SIG-M5 (cell line): ENCODE results near the gene GNL3.
"Not testable (repeated sequence)": the region's sequence is repeated elsewhere in the genome, so short reads cannot be mapped to it uniquely, and the experiment has no call there.

ENCODE experiments used
- DNase-seq: peaks from one replicate; lab custom pipeline; 2025; lab: John Stamatoyannopoulos, UW

Gene GNL3, protein sequence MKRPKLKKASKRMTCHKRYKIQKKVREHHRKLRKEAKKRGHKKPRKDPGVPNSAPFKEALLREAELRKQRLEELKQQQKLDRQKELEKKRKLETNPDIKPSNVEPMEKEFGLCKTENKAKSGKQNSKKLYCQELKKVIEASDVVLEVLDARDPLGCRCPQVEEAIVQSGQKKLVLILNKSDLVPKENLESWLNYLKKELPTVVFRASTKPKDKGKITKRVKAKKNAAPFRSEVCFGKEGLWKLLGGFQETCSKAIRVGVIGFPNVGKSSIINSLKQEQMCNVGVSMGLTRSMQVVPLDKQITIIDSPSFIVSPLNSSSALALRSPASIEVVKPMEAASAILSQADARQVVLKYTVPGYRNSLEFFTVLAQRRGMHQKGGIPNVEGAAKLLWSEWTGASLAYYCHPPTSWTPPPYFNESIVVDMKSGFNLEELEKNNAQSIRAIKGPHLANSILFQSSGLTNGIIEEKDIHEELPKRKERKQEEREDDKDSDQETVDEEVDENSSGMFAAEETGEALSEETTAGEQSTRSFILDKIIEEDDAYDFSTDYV

DNA sequence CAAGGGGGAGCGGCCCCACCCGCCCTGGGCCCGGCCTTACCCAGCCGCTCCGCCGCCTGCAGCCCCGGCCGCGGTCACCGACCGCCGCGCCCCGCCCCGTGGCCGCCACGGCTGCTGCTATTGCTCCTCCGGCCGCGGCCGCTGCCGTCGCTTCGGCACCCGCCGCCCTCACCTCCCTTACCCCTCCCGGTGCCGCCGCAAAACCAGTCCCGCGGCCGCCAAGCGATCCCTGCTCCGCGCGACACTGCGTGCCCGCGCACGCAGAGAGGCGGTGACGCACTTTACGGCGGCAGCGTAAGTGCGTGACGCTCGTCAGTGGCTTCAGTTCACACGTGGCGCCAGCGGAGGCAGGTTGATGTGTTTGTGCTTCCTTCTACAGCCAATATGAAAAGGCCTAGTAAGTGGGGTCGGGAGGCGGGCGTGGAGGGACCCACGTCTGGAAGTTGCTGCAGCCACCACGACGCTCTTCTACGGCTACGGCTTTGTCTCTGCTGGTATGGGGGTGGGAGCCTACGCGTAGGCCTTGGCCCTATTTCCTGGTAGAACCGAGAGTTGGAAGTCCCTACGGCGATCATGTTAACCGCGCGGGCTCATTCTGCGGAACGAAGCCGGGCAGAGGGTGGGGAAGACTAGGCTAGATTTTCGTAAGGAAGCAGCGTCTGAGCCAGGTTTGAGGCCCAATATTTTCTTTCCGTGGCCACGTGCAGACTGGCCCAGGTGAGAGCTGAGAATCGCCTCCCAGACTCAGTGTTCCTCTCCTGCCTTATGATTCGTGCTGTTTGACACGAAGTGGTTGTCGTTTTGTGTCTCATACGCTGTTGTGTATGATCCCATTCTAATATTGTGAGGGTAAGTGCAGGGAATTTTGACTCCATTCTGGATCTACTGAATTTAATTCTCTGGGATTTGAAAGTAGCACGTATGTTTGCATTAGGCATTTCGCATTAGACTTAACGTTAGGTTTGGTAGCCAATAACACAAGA is at the start of gene GNL3, which contains the start of gene PBRM1:
Gene GNL3, plus strand, starts transcription at position 324 of the 983 bp plus-strand sequence. Its CDS starts 61 bp downstream, at position 385.
Gene PBRM1, minus strand, starts transcription at position 205 of the 983 bp plus-strand sequence.
- peak; percentile 76 for DNase-seq

DNA sequence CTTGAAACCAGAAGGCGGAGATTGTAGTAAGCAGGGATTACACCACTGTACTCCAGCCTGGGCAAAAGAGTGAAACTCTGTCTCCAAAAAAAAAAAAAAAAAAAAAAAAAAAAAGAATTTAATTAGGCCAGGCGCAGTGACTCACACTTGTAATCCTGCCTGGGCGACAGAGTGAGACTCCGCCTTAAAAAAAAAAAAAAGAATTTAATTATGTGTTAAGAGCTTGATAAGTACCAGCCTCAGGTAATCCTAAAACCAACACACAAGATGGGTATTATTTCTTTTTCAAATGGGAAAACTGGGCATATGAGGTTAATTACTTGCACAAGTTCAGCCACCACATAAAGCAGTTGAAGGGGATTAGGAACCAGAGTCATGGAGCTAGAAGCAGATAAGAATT is 49.2 kb upstream of the GNL3 start:
- DNase-seq: no peak

DNA sequence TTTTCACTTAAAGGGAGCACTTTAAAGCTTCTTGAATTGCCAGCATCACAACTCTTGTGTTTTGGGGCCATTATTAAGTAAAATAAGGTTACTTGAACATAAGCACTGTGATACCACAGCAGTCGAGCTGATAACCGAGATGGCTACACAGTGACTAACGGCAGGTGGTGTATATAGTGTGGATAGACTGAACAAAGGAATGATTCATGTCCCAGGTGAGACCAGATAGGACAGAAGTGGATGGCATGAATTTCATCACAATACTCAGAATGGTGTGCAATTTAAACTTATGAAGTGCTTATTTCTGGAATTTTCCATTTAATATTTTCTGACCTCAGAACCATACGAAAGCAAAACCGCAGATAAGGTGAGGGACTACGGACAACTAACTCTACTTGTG is 40.3 kb upstream of the GNL3 start:
- DNase-seq: no peak

DNA sequence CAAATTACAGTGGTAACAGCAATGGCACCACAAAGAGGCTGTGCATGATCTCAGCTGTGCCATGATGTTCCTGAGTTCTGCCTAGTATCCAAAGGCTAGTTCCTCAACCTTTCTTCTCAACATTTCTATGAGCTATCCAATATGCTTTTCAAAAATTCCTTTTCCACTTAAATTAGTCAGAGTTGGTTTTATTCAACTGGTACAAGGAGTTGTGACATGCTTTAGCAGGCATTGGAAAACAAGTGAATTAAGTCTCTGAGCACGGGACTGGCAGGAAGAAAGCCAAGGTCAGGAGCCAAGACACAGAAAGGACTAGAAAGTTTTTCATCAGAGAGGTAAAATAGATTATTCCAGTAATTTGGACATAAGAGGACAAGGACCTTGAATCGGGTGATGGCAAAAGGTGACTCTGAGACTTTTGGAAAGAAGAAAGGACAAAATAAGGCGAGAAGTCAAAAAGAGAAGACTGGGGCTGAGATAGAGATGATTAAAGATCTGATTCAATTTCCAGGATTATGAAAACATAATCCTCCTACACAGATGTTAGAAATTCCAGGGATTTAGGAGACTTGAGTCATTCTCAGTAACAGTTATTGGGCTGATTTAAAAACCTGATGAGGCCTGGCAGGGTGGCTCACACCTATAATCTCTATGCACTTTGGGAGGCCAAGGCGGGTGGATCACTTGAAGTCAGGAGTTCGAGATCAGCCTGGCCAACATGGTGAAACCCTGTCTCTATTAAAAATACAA is 36.2 kb upstream of the GNL3 start:
- DNase-seq: no peak

DNA sequence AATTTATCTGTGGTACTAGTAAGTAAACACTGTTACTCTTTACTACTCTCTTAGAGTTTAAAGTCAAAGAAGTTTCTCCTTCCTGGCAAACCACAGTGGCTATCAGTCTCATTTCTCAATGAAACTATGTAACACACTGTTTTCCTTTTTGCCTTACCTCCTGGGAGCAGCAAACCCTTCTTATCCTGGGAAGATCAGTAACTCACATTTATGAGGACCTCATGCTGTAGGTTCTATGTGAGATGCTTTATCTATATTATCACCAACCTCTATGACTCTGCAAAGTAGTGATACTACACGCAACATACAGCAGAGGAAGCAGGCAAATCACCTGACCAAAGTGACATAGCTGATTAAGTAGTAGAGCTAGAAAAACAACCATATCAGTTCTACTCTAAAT is 35.4 kb upstream of the GNL3 start:
- no peak for DNase-seq

DNA sequence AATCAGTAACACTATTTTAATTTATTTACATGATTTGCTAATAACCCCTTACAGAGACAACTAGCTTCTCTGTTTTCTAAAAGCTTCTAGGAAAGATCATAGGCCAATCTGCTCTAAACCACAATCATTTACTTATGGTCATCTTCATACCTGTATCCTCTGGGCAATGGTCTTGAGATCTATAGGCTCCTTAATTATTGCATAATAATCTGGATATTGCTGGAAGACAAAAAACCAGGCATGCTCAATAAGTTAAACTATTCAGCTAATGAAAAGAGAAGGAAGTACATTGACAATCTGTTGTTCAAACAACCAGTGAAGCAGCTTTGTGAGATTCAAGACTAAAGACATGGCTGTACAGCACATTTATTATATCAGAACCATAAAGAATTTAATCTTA is 34.2 kb upstream of the GNL3 start:
- no peak for DNase-seq

DNA sequence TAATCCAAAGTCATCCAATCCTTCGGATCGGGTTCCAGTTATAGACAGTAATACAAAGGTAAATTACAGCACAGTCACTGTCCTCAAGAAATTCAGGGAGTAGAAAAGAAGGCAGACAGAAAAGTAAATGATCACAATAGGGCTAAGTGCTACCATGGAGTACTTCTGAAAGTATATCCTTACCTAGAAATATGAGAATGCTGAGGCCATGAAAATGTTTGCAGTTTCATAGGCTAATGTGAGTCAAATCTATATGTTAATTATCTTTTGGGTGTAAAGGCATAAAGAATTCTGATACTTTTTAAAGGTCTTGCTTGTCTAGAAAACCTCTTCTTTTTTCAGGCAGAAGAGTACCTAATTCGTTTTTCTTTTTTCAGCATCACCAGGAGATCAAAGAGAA is 29.9 kb upstream of the GNL3 start:
- no peak for DNase-seq

DNA sequence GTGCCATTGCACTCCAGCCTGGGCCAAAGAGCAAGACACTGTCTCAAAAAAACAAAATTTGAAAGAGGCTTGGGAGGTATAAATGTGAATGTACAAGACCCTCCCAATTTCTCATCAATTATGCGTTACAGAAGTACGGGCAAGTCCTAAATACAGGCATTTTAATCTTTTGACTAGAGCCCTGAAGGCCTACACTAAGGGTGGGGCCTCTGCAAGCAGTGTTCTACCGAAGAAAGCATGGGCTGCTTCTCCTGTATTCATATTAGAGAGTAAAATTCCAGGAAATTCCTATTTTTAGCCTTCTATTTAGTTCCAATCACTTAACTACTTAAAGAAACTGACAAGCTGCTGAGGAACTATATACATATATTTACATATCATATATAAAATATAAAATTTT is 25.8 kb upstream of the GNL3 start:
- DNase-seq: no peak

DNA sequence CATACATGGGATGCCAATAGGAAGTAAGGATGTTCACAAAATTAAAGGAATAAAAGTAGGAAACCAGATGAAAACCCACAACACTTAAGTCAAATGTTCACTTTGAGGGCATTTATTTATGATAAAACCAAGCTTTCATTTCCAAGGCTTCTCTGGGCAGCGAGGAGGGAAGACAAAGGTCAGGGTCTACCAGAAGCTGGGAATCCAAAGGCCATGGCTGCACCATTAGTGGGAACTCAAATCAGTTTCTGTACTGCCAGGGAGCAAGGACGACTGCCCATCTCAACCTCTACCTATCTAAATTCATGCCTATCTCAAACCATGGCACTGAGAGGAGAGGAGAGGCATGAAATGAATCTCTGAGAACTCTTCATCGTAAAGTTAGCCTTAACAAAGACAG is 22.7 kb upstream of the GNL3 start:
- DNase-seq: no peak

DNA sequence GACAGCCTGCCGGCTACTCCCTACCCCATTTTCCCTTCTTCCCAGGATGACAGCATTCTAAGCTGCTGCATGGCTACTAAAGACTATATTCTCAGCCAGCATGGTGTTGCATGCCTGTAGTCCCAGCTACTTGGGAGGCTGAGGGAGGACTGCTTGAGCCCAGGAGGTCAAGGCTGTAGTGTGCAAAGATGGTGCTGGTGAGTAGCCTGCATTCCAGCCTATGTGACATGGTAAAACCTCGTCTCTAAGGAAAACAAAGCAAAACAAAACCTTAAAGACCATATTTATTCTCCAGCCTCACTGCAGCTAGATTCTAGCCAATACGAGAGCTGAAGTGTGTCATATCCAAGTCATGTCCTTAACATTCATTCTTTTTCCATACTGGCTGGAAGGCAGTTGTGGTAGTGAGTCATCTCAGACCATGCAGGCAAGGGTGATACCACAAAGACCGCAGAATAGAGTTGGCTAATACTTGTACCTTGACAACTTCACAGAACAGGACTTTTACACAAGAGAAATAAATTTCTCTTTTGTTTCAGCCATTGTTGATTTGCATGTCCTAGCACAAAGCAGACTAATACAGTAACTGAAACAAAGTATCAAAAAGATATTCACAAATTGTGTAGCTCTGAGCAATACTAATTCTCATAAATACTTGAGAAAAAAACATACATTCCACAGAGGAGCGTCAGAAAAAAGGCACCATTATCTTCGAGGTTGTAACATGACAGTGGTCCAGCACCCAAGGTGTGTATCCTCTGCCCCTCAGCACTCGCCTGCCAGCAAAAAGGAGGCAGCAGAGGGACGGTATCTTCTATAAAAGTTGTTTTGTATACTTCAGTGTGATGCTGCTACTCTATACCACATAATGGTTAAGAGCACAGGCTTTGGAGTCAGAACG is 15.0 kb upstream of the GNL3 start:
- peak; percentile 98 for DNase-seq

DNA sequence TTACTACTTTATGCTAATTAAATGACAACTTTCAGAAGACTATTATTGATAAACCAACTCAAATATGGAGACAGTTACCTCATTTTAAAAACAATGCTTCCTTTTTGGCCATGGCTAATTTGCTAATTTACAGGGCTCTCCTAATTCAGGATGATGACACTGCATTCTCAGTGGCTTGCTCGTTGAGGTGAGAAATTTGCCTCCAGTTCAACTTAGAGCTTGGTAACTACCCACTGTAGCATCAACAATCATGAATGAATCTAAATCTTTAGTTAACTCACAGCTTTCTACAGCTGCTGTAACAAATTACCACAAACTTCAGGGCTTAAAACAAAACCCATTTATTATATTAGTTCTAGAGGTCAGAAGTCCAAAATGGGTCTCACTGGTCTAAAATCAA is 14.2 kb upstream of the GNL3 start:
- no peak for DNase-seq

DNA sequence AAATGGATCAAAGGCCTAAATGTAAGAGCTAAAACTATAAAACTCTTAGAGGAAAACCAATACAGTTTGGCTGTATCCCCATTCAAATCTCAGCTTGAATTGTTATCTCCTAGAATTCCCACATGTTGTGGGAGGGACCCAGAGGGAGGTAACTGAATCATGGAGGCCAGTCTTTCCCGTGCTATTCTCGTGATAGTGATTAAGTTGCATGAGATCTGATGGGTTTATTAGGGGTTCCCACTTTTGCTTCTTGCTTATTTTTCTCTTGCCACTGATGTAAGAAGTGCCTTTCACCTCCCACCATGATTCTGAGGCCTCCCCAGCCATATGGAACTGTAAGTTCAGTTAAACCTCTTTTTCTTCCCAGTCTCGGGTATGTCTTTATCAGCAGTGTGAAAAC is 9.6 kb upstream of the GNL3 start:
- not testable (repeated sequence) for DNase-seq

DNA sequence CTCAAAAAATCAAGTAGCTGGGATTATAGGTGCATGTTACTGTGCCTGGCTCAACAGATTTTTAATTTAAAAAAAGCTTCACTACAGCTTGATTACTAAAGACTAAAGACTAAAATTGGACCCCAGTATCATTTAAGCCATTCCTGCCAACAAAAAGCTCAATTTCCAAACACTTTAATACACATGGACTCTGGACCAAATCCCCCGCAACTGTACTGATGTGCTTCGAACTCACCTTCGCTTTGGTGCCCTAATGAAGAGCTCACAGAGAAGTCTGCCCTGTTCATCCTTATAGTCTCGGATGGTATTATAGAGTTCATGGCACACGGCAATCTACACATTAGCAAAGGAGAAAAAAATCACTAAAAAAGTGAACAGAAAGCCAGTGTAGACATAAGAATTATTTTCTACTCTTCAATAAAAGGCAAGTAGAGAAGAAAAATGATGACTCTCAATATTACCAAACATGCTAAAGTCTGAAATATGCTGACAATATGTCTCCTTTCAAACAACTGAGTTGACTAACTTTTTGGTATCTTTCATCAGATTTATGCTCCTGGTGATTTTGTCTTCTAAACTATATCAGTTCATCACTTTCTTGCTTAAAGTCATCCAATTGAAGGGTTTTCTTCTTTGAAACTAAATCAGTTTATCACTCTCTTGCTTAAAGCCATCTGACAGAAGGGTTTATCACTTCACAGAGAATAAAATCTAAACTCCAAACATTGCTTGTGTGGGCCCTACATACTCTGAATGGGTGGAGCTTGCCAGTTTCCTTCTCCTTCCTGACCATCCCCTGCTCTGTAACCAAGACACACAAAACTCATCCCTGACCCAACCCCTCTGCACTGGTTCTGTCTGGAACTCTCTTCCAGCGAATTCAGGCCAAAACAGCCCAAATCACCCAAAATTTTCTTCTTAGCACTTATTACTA is 7.3 kb upstream of the GNL3 start:
- no peak for DNase-seq

DNA sequence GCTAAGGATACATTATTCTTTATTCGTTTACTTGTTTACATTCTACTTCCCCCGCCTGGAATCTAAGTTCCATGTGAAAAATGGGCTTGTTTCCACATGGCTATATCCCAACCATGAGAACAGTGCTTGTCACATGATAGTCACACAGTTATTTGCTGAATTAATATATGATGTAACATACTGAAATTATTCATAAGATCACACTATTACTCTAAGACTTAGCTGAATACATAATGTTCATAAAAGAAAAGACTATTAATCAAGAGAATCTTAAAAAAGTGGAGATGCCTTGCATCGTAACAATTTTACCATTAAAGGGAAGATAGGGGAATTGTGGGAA is 6.7 kb upstream of the GNL3 start:
- no peak for DNase-seq

DNA sequence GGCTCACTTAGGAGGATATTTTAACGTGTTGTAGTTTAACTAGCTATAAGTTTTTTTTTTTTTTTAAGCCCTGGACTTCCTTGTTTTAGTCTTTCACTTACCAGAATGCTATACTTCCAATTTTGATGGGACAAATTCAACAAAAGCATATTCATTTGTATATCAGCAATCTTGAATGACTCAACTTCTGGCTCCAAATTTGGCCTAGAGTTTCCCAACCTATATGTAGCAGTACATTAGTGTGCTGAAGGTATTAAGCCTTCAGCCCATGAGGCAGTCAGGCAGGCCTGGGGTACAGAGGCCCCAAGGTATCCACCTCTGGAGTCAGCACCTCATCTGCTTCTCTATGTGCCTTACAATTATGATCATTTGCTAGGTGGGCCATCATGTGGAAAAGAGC is 6.0 kb upstream of the GNL3 start:
- no peak for DNase-seq

DNA sequence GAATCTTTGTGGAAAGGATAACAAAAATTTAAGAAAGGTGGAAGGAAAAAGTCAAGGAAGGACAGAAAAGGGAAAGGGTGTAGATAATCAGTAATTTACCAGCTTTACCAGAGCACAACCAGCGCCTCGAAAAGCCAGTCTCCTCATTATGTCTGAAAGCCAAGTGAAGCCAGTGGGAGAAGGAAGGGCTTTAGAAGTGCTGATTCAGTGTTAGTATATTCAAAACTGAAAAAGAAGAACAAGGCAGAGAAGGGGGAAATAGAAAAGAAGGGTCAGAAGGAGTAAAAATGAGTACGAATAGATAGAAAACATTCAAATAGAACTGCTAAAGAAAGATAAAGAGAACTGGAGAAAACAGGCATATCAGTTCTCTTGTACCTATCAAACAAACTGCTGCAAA is 4.2 kb upstream of the GNL3 start:
- DNase-seq: no peak

DNA sequence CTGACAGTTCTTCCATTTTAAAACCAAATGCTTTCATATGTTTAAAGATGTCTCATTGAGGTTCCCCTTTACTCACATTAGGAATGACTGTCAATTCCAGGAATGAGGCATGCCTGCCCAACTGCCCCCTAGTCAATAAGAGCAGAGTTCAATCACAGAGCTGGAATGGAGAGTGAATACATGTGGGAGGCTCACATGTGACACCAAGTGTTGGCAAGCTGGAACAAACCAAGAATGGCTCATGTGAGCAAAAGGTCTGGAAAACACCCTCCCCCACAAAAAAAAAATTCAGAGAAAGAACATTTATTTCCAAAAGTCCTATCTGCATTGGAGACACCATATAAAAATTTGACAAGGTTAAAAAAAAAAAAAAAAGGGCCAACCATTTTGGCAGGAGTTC is 3.8 kb upstream of the GNL3 start:
- DNase-seq: no peak

DNA sequence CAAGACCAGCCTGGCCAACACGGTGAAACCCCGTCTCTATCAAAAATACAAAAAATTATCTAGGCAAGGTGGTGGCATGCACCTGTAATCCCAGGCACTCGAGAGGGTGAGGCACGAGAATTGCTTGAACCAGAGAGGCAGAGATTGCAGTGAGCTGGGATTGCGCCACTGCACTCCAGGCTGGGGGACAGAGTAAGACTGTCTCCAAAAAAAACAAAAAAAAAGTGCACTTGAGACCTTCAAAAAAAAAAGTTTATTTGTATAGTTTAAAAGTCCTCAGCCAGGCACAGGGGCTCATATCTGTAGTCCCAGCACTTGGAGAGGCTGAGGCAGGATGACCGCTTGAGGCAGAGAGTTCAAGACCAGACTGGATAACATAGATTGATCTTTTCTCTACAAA is 2.2 kb upstream of the GNL3 start:
- DNase-seq: no peak

DNA sequence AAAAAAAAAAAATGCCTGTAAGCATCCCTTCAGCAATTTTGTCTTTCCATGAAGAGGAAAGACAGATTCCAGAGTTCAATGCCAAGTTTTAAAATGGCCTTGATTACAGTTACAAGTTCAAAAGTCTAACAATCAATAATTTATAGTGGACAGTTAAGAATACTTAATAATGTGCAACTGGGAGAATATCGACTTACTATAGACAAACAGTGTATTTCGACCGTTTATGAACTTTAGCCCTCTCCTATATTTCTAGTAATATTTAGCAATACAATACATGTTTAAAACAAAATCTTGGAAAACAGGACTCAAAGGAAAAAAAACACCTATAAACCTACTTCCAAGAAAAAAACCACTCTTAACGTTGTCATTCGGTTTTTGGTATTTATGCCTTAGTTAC is 1.6 kb upstream of the GNL3 start:
- DNase-seq: no peak

DNA sequence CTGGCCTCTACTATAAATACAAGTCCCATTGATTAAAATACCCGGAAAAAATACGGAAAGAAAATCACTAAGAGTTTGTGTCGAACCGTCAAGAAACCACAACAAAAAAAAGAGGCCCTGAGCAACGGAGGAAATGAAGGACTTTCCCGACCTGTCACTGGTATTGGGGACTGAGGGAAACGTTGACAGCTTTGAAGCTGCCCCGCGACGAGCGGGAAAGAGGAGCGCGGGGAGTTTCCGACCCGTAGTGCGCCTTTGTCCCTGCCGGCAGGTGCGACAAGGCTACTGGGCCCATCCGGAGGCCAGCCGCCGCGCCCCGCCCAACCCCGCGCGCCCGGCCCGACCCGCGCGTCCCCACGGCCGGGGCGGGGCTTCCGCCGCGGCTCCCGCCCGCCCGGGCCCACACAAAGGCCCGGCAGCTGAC is 535 bp upstream of the GNL3 start:
- no peak for DNase-seq
